OCI-M1 (cell line): ENCODE results near the gene PHF20.
A peak's percentile ranks its signal among the peaks of the same experiment; 100 is the strongest.
"Not testable (repeated sequence)": the region's sequence is repeated elsewhere in the genome, so short reads cannot be mapped to it uniquely, and the experiment has no call there.

Source experiments
- DNase-seq: peaks from one replicate; lab custom pipeline; 2025; lab: John Stamatoyannopoulos, UW

Gene PHF20

GRCh38 chr20:35975576-35976373 lies 204.0 kb downstream of the PHF20 start:
- DNase-seq: no peak

GRCh38 chr20:35978041-35978513 lies 206.3 kb downstream of the PHF20 start:
- DNase-seq: peak; percentile 37

GRCh38 chr20:35979544-35979943 lies 207.7 kb downstream of the PHF20 start:
- no peak for DNase-seq

GRCh38 chr20:35981969-35982368 lies 210.2 kb downstream of the PHF20 start:
- no peak for DNase-seq

- DNase-seq: no peak
Measured at GRCh38 chr20:35984382-35984781, 212.6 kb downstream of the PHF20 start.

GRCh38 chr20:35985806-35986205 lies 214.0 kb downstream of the PHF20 start:
- DNase-seq: no peak

GRCh38 chr20:35988910-35989463 lies 217.2 kb downstream of the PHF20 start:
- DNase-seq: no peak

GRCh38 chr20:35991142-35991771 lies 219.4 kb downstream of the PHF20 start:
- peak; percentile 64 for DNase-seq

GRCh38 chr20:35992713-35993335 lies 221.0 kb downstream of the PHF20 start:
- peak; percentile 84 for DNase-seq

- DNase-seq: peak; percentile 84
Measured at GRCh38 chr20:35994994-35995453, 223.2 kb downstream of the PHF20 start.

- DNase-seq: not testable (repeated sequence)
Measured at GRCh38 chr20:35996492-35996891, 224.7 kb downstream of the PHF20 start.
